HuH-7.5 (cell line): Measurements from ENCODE around the gene SRSF9.
"Not testable (repeated sequence)": the region's sequence is repeated elsewhere in the genome, so short reads cannot be mapped to it uniquely, and the experiment has no call there.

Source experiments
- DNase-seq: peaks from one replicate; pipeline ENCODE4 v3.0.0; 2011; ENCODE audit warnings: low spot score

The SRSF9 gene

GRCh38 chr12:120481022-120481767, 11.6 kb upstream of the SRSF9 start:
- no peak for DNase-seq

DNA sequence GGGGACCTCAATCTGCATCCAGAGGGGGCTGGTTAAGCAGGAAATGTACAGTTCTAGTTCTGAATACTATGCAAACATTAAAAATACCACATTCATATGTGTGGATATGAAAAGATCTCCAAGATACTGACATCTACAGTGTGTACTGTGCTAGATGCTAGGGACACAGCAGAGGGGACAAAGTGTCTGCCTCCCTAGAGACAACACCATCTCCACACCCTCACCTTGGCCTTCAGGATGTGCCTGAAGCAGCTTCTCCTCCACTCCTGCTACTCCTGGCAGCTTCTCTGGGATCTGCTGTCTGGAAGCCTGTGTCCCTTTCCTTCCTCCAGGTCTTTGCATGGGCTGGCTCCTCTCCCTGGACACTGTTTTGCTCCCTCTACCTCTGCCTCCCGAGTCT, 10.7 kb upstream of the SRSF9 start:
- no peak for DNase-seq

DNA sequence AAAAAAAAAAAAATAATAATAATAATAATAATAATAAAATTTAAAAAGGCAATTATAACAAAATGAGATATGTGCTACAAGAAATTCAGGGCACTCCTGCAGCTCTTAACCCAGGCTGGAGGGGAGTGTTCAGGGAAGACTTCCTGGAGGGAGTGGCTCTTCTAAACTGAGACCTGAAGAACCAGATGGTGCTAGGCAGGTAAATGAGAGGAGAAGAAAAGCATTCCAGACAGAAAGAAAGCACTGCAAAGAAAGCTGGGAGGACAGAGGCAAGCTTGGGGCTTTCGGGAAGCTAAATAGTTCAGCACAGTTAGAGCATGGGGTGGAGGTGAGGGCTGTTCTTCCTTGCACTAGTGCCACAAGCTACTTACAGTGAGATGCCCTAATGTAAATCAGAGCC, 9.9 kb upstream of the SRSF9 start:
- no peak for DNase-seq

DNA sequence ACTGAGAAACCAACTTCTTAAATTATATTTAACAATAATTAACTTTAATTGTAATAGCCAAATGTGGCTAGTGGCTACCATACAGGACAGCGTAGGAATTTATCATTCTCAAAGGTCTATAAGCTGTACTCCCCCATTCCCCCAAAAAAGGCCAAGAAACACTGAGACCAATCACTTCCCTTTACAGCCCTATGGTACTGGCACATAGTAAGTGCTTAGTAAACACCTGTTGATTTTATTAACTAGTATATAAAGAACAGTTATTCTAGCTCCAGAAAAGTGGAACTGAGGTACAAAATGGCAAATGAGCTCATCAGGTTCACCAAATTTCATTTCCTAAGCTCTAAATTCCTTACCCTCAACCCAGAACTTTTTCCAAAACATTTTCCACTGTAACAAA, 6.1 kb upstream of the SRSF9 start:
- DNase-seq = no peak

DNA sequence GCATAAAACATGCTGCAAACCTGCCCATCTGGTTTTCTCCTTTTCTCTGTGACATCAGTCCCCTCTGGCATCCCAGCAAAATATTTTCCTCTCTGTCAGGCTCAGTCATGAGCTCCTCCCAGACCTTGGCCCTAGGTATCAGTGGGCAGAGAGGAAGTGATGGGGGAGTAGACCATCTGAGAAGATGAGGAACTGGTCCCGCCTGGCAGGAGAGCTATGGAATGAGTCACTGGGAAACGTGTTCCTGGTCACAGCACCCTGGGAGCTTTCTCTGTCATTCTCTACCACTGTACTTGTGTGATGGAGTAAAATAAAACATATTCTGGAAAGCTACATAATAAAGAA, 5.0 kb upstream of the SRSF9 start:
- peak; percentile 18 for DNase-seq

DNA sequence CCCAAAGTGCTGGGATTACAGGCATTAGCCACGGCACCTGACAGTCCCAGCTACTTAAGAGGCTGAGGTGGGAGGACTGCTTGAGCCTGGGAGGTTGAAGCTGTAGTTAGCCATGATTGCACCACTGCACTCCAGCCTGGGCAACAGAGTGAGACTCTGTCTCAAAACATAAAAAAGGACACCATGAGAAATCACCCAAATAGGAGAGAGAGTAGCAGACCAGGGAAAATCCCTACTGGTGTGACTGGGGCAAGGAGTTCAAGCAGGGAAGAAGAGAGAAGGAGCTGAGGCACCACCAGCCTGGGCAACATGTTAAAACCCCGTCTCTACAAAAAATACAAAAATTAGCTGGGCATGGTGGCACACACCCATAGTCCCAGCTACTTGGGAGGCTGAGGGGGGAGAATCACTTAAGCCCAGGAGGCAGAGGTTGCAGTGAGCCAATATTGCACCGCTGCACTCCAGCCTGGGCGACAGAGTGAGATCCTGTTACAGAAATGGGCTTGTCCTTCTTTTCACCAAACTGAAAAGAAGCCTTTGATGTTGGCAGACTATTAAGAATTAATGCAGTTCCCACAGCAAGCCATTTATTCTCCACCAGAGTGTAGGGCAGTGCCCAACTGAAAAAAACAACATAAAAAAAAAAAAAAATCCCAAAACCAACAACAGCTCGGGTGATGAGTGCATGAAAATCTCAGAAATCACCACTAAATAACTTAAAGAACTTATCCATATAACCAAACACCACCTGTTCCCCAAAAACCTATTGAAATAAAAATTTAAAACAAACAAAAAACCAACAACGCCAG, 4.5 kb upstream of the SRSF9 start:
- no peak for DNase-seq

DNA sequence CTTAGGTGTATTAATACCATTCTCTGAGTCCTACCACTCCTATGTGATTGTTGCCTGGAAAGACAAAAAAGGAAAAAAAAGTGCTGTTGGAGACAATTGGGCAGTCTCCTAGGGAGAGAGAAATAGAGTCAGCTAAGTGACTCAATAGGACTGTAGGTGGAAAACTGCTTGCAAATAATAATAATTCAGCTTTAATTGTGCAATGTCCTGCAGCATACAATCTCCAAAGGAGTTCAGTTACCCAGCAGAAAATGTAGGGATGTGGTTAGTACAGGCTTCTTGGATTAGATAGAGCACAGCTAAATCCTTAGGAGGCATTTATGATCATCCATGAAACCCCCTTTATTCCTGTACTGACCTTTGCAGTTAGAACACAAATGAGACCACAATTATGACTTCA, 3.0 kb upstream of the SRSF9 start:
- no peak for DNase-seq

GRCh38 chr12:120470150-120470784, 719 bp upstream of the SRSF9 start:
- peak; percentile 23 for DNase-seq

GRCh38 chr12:120468821-120469449, 613 bp downstream of the SRSF9 start:
- DNase-seq = peak; percentile 28

- peak; percentile 10 for DNase-seq
These were observed 1.2 kb downstream of the SRSF9 start for GRCh38 chr12:120468325-120468820.

GRCh38 chr12:120467439-120467838, 2.1 kb downstream of the SRSF9 start:
- DNase-seq = no peak

- DNase-seq = no peak
These were observed 2.8 kb downstream of the SRSF9 start for GRCh38 chr12:120466560-120467315.

DNA sequence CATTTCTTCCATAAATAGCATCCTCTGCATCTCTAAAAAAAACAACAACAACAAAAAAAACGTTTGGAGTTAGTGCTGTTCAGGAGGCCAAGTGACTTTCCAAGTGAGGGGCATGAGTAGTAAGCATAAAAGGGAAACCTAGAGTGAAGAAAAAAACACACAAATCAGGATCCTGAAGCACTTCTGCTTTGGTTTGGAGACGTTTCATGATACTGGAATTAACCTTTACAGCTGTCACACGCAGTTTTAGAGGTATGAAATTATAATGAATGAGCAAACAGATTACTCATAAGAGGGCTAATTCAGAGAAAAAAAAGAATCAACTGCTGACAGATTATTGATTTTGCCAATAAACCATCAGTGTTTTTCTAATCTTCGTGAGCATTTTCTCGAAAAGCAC, 3.8 kb downstream of the SRSF9 start:
- no peak for DNase-seq

- no peak for DNase-seq
These were observed 5.8 kb downstream of the SRSF9 start for GRCh38 chr12:120463712-120464111.

DNA sequence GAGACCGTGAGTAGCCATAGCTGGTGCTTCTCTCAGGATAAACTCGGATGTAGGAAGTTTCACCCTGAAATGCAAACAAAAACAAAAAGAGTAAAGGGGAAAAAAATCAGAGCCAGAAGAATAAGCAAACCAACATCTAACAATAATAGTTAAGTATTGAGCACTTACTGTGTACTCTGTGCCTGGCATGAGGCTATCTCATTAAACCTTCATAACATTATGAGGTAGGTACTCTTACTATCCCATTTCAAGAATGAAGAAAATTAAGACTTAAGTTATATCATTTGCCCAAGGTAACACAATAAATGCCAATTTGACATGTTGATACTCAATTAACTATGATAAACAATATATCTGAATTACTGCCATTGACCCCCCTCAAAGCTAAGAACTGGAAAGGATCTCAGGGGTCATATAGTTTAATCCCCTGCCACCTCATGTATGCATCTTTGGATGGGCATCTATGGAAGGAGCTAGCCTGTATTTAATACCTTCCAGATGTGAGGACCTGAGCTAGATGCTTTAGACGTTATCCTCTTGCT, 7.4 kb downstream of the SRSF9 start:
- no peak for DNase-seq

DNA sequence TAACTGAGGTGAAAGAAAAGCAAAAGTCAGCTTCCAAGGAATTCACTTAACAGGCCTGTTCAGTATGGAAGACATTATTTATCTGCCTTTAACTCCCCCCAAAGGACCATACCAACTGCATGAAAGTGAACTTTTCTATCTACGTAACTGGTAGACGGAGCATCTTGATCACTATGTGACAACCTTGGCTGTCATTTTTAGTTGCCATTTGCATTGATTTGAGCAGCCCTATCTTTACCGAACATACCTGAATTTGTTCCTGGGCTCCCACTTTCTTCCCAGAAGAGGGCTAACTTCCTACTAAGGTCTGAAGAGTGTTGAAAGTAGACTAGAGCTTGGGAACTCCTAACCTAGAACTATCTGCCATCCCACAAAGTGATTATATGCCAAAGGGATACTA, 9.4 kb downstream of the SRSF9 start:
- DNase-seq = no peak

DNA sequence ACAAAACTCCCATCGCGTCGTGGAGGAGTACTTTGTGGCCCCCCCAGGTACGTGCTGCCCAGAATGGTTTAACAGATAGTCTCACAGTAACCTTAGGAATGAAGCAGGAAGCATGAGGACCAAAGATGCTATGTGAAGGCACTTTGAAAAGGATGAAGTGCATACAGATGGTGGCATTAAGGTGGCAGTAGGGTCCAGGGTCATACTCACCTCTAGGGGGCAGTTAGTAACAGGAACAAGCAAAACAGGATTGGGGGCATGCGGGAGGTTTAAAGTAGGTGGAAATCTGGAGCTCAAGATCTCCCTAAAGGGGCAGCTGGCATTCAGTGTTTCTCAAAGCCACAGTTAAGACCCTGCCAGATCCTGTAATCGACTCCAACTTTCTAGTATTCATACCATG, 12.4 kb downstream of the SRSF9 start:
- peak; percentile 22 for DNase-seq

- no peak for DNase-seq
These were observed 14.2 kb downstream of the SRSF9 start for GRCh38 chr12:120455302-120455701.

DNA sequence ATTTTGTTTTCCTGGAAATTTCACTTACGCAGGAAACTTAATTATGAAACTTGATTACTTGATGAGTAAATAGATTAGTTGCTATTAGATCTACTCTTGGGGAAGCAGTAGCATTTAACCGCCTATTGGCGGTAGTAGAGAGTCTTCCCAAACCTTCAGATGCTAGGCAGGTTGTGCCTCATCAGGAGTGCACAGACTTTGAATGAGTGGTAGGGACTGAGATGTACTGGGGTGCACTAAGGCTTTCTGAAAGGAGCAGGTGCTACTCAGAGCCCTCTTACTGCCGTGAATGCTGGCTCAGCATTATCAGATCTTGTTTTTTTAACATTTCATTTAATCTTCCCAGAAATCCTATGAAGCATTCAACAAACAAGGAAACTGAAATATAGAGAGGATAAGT, 15.6 kb downstream of the SRSF9 start:
- DNase-seq = peak; percentile 20

GRCh38 chr12:120453060-120453750, 16.3 kb downstream of the SRSF9 start:
- no peak for DNase-seq

GRCh38 chr12:120452524-120452923, 17.0 kb downstream of the SRSF9 start:
- DNase-seq = not testable (repeated sequence)
